OCI-M2 (cell line): ENCODE measurements around the gene RAB15.
"Not testable (repeated sequence)": the region's sequence is repeated elsewhere in the genome, so short reads cannot be mapped to it uniquely, and the experiment has no call there.

Experiments
- DNase-seq: peaks from one replicate; lab custom pipeline; 2025; ENCODE audit not compliant: unreplicated experiment; lab: John Stamatoyannopoulos, UW

Gene RAB15

GRCh38 chr14:64913477-64913876, 58.7 kb downstream of the RAB15 start:
- DNase-seq, result not testable (repeated sequence)

- no peak for DNase-seq
These were observed 59.9 kb downstream of the RAB15 start for GRCh38 chr14:64912261-64912660.

- DNase-seq, result no peak
These were observed 61.2 kb downstream of the RAB15 start for GRCh38 chr14:64910847-64911495.

DNA sequence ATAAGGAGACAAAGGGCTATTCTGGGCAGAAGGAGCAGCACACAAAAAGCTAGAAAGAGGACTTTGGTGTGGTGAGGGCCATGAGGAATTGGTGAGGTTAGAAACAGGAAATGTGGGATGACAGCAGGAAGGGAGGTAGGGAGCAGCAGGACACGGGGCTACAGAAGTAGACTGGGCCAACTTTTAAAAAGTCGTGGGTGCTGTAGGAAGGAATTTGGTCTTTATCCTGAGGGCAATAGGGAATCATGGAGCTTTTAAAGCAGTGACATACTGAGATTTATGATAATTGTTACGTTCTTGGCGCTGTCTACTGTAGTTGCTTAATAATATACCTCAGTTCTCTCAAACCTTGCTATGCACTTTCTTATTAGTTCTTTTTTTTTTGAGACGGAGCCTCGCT, 66.1 kb downstream of the RAB15 start:
- no peak for DNase-seq

DNA sequence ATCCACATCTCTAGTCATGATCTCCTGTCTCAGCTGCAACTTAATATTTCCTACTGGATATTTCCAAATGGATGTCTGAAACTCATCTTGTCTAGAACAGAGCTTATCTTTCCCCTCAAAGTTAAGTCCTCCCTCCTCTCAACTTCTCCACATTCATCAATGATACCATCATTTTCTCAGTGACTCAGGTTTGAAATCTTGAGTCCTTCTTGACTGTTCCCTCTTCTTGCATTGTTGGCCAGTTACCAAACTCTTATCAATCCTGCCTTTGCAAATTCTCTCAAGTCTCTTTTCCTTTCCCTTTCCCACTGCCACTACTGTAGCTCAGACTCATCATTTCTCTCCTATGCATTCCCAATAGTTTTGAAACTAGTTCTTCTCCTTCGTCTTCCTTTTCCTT, 72.2 kb downstream of the RAB15 start:
- no peak for DNase-seq
